Psoas muscle (tissue), 8 donors: ENCODE measurements around the gene RFTN2. TPM values are rescaled to one million over a fixed set of nuclear protein-coding genes. Genes with fewer than 3 reads are reported as not detected.

Experiments used
- ATAC-seq, 4 donors: fragments of 200-7000 bp; cut with Tn5 transposase; one replicate each; pipeline ENCODE4 v1.9.1; 2020; ENCODE audit warnings: moderate library complexity in 3 of 4, mild to moderate bottlenecking in 2 of 4
- DNase-seq, 2 donors: peaks; one replicate each; pipeline ENCODE4 v3.0.0-alpha.2; 2020
- H3K27ac ChIP-seq: fragments of 200-600 bp; one replicate; pipeline ENCODE4 v1.8.0; 2022
- H3K27me3 ChIP-seq, 3 donors: fragments of 200-600 bp in 1 of 3; one replicate each; pipeline versions ENCODE4 v1.6.1 to v1.8.0; 2013 to 2022; ENCODE audit warnings: low read length in 2 of 3, mild to moderate bottlenecking in 2 of 3, moderate library complexity in 1 of 3; ENCODE audit not compliant: insufficient read depth in 3 of 3
- H3K36me3 ChIP-seq, 2 donors: fragments of 200-600 bp in 1 of 2; one replicate each; pipeline versions ENCODE4 v1.6.1 to v1.8.0; 2013 to 2022; ENCODE audit warnings: low read depth in 1 of 2, mild to moderate bottlenecking in 1 of 2, moderate library complexity in 1 of 2; ENCODE audit not compliant: insufficient read depth in 1 of 2
- H3K4me1 ChIP-seq: fragments of 200-600 bp; one replicate; pipeline ENCODE4 v1.8.0; 2022
- H3K4me3 ChIP-seq: fragments of 200-600 bp; one replicate; pipeline ENCODE4 v1.8.0; 2022; ENCODE audit warnings: mild to moderate bottlenecking
- H3K9me3 ChIP-seq: fragments of 200-600 bp; one replicate; pipeline ENCODE4 v1.8.0; 2022
- CTCF ChIP-seq: fragments of 200-600 bp; IDR thresholded peaks from one replicate; pipeline ENCODE4 v1.8.0; 2022; ENCODE audit warnings: antibody characterized with exemption
- WGBS, 3 donors: extraction: QIAGEN DNeasy Blood & Tissue Kit; methylation state at CpG; one replicate each; pipeline versions ENCODE4 v1.1.6 to v1.1.7; 2013; 5-methylcytosine and 5-hydroxymethylcytosine counted together
- intact Hi-C, 2 donors: fragments of 100-400 bp; cut with DNase I; formaldehyde crosslinking; loops; one replicate each; pipeline versions ENCODE4 v1.11.0 to v1.14.2; 2022
- polyA plus RNA-seq, 3 donors: library from polyadenylated mRNA; stranded (reverse); fragments of 200-250 nt; gene quantifications; one replicate each; pipeline ENCODE4 v1.2.3, GENCODE V29; 2013
- total RNA-seq, 4 donors: library from RNA; stranded (reverse); fragmentation: NEBNext Ultra II Directional in 2 of 4; extraction: Animal tissue kit (Norgen Biotek cat#: 25700) in 2 of 4; gene quantifications; one replicate each; pipeline versions ENCODE4 v1.2.1 to v1.2.4, GENCODE V29; 2021 to 2023
- donor health status: healthy with polysubstance abuse.
- donor health status: DM: no; HTN: no; CAD: no; lungs with moderate emphysema.
- donor health status: Bipolar disorder and iron deficiency.
- donor health status: healthy.
- donor health status: DM: yes; HTN: yes; CAD: no.
- donor health status: DM: no; HTN: no; CAD: no.
- donor health status: DM: no; HTN: no; CAD: no.
- donor health status: DM: yes; HTN: yes; CAD: no.

RFTN2 gene
- total and polyA plus RNA-seq, 7 donors, result 0.57 to 5.4 (median 0.92) TPM

- TF ChIP-seq CTCF, result no peak
- Histone ChIP-seq H3K9me3 (no peaks in the 10 kb centered on the region), H3K4me3 (peak overlapping the region; percentile 62), H3K27me3 (no peaks in the 10 kb centered on the region), H3K27ac (no peak overlapping the region), H3K36me3 (no peaks in the 10 kb centered on the region), H3K4me1 (no peaks in the 10 kb centered on the region)
- 7 to 22% (median 14%) methylated on average over 1 of the region's 1 CpG for WGBS, 3 donors
- intact Hi-C loops, result no loop called here
- no peak for ATAC-seq
- DNase-seq, result no peak
Observed at GRCh38 chr2:197674060-197674459, 1.3 kb downstream of the RFTN2 start.

GRCh38 chr2:197673606-197674005 is 1.8 kb downstream of the RFTN2 start:
- intact Hi-C loops, result no loop called here
- no peak for TF ChIP-seq CTCF
- no peak overlapping the region for H3K27ac ChIP-seq
- ATAC-seq (no peak), DNase-seq (no peak)
- H3K4me1 ChIP-seq, result no peaks in the 10 kb centered on the region
- H3K9me3 ChIP-seq, result no peaks in the 10 kb centered on the region
- no peaks in the 10 kb centered on the region for H3K27me3 ChIP-seq
- H3K36me3 ChIP-seq, result no peaks in the 10 kb centered on the region
- 20 to 29% (median 21%) methylated on average over 1 of the region's 1 CpG for WGBS, 3 donors
- H3K4me3 ChIP-seq, result peak overlapping the region; percentile 62

DNA sequence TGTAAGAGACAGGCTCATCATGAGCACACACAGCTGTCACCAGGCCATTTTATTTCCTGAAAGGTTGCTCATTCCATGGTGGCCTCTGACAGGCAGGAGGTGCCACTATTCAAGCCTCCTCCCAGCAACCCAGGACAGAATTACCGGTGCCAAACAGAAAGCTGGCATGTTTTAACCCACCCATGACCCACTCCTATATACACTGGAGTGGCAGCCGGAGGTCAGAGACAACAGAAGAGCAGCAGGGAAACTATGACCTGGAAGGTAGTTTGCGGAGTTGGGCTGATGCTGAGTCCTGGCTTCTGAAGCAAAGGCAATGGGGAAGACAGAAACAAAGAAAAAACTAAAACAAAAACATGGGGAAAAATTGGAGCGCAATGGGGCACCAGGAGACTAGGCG is 2.3 kb downstream of the RFTN2 start:
- Histone ChIP-seq H3K9me3 (no peaks in the 10 kb centered on the region), H3K27me3 (no peaks in the 10 kb centered on the region), H3K27ac (no peak overlapping the region), H3K4me1 (no peaks in the 10 kb centered on the region), H3K36me3 (no peaks in the 10 kb centered on the region), H3K4me3 (peak overlapping the region; percentile 62)
- 49 to 64% (median 50%) methylated on average over 5 of the region's 5 CpGs for WGBS, 3 donors
- intact Hi-C loops, result no loop called here
- no peak for ATAC-seq
- TF ChIP-seq CTCF, result no peak
- no peak for DNase-seq

DNA sequence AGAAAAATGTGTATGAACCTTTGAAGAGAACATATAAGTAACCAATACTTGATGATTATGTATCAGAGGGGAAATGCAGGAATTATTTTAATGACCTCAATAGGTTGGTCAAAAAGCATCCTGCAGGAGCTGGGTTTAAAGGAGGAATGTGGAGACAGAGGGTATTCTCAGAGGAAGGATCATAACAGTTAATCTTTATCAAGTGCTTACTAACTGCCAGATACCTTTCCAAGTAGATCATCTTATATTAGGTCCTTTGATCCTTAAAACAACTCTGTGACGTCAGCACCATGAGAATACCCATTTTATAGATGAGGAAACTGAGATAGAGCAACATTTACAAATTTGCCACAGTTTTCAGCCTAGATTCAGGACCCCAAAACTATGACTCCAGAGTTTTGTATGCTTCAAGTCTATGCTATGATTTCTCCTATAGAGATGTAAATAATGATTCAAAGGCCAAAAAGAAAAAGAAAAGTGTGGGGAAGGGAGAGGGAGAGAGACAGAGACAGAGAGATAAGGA is 3.0 kb downstream of the RFTN2 start:
- Histone ChIP-seq H3K36me3 (no peaks in the 10 kb centered on the region), H3K4me1 (no peaks in the 10 kb centered on the region), H3K27me3 (no peaks in the 10 kb centered on the region), H3K27ac (no peak overlapping the region), H3K4me3 (no peak overlapping the region), H3K9me3 (no peaks in the 10 kb centered on the region)
- no peak for DNase-seq
- intact Hi-C loops, result no loop called here
- WGBS, 3 donors, result 57 to 67% (median 65%) methylated on average over 1 of the region's 1 CpG
- no peak for ATAC-seq
- TF ChIP-seq CTCF, result no peak

DNA sequence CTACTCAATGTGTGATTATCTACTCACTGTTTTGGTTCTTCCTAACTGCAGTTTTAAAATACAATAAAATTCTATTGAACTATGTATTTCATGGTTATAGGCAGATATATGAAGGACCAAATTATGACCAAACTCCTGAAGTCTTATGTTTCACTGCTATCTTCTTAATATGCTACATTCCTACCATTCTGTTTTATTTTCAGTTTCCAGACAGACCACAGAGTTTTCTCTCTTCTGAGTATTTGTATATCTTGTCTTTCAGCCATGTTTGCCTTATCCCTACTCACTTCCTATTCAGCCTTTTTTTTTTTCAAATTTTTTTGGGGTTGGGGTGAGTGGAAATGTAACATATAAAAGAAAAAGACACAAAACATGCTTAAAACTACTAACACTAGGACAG is 6.3 kb downstream of the RFTN2 start:
- no peak for DNase-seq
- ATAC-seq, result no peak
- no peak overlapping the region for H3K27ac ChIP-seq
- H3K9me3 ChIP-seq, result peaks cover 19% of the 10 kb centered on the region
- no peak overlapping the region for H3K4me3 ChIP-seq
- no peaks in the 10 kb centered on the region for H3K27me3 ChIP-seq
- intact Hi-C loops, result no loop called here
- no peak for TF ChIP-seq CTCF
- no peaks in the 10 kb centered on the region for H3K36me3 ChIP-seq
- H3K4me1 ChIP-seq, result no peaks in the 10 kb centered on the region
